DOHH2 (cell line): Measurements from ENCODE around the gene DIS3L2.

Source experiments
- H3F3A ChIP-seq: fragments of 200-600 bp; sonication (generic), shearing (Covaris generic); 2 replicates; pipeline ENCODE4 v1.6.0; 2016; ENCODE audit warnings: antibody characterized with exemption, mild to moderate bottlenecking; ENCODE audit not compliant: control insufficient read depth, insufficient read depth
- H3K27ac ChIP-seq: fragments of 200-600 bp; sonication (generic); 2 replicates; pipeline ENCODE4 v1.5.1; 2014; ENCODE audit warnings: low read depth, mild to moderate bottlenecking, low read length, moderate library complexity
- H3K27me3 ChIP-seq: fragments of 200-600 bp; sonication (generic); 2 replicates; pipeline ENCODE4 v1.6.1; 2014; ENCODE audit warnings: mild to moderate bottlenecking, low read length, mixed read lengths; ENCODE audit not compliant: control insufficient read depth
- H3K36me3 ChIP-seq: fragments of 200-600 bp; sonication (generic); 2 replicates; pipeline ENCODE4 v1.6.1; 2014; ENCODE audit warnings: mild to moderate bottlenecking, low read length, moderate library complexity, mixed read lengths; ENCODE audit not compliant: control insufficient read depth
- H3K4me1 ChIP-seq: fragments of 200-600 bp; sonication (generic); 2 replicates; pipeline ENCODE4 v1.6.1; 2014; ENCODE audit warnings: mild to moderate bottlenecking, low read length, mixed read lengths; ENCODE audit not compliant: control insufficient read depth
- H3K4me2 ChIP-seq: fragments of 200-600 bp; sonication (generic); 2 replicates; pipeline ENCODE4 v1.6.0; 2014; ENCODE audit warnings: mild to moderate bottlenecking, low read length, moderate library complexity
- H3K4me3 ChIP-seq: fragments of 200-600 bp; sonication (generic); 2 replicates; pipeline ENCODE4 v1.5.1; 2014; ENCODE audit warnings: mild to moderate bottlenecking, low read length, mixed read lengths
- H3K79me2 ChIP-seq: fragments of 200-600 bp; sonication (generic); 2 replicates; pipeline ENCODE4 v1.6.1; 2014; ENCODE audit warnings: mild to moderate bottlenecking, low read length, mixed read lengths; ENCODE audit not compliant: control insufficient read depth
- H3K9me2 ChIP-seq: fragments of 200-600 bp; sonication (generic); replicated peaks from 2 replicates; pipeline ENCODE4 v1.6.1; 2014; ENCODE audit warnings: mild to moderate bottlenecking, low read length, mixed read lengths; ENCODE audit not compliant: control insufficient read depth
- H3K9me3 ChIP-seq: fragments of 200-600 bp; sonication (generic); 2 replicates; pipeline ENCODE4 v1.6.1; 2014; ENCODE audit warnings: antibody characterized with exemption, low read length, mixed read lengths; ENCODE audit not compliant: control insufficient read depth, insufficient read depth
- H4K20me1 ChIP-seq: fragments of 200-600 bp; sonication (generic); 2 replicates; pipeline ENCODE4 v1.6.0; 2014; ENCODE audit warnings: low read depth, mild to moderate bottlenecking, antibody characterized with exemption, low read length, moderate library complexity; ENCODE audit not compliant: control insufficient read depth, insufficient read depth
- EZH2phosphoT487 ChIP-seq: fragments of 200-600 bp; sonication (generic); IDR thresholded peaks from 2 replicates; pipeline ENCODE4 v1.6.1; 2017; ENCODE audit warnings: borderline replicate concordance, mild to moderate bottlenecking, antibody characterized with exemption, low read length, moderate library complexity, mixed read lengths
- TF ChIP-seq, protein P1 (sequence below): fragments of 200-600 bp; sonication (generic); IDR thresholded peaks from one replicate; pipeline ENCODE4 v1.5.1; 2014; ENCODE audit warnings: antibody characterized with exemption, mild to moderate bottlenecking, low read depth, low read length; ENCODE audit not compliant: poor library complexity, severe bottlenecking

Gene DIS3L2

DNA sequence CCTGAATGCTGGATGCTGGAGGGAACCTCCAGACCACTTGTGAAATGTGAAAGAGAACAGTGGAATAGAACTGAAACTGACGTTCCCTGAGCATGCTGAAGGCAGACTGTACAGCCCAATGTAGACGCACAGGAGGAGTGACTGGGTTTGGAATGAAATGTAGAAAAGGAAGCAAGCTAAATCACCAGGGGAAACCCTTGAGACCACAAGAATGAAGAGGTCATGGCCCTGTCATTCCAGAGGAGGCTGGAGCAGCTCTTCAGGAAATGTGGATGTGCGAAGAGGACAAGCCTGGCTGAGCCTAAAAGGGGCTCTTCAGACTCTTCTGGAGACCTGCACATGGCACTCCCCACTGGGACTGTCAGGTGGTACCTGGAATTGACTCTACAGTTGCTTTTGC lies 298.6 kb downstream of the DIS3L2 start:
- Histone ChIP-seq H3K27me3 (no peaks in the 10 kb centered on the region), H3K9me2 (no peaks in the 10 kb centered on the region), H3K79me2 (no peaks in the 10 kb centered on the region), H3K9me3 (no peaks in the 10 kb centered on the region), H3F3A (no peaks in the 10 kb centered on the region), H3K4me3 (no peak overlapping the region), H4K20me1 (no peaks in the 10 kb centered on the region), H3K4me1 (no peaks in the 10 kb centered on the region), H3K27ac (no peak overlapping the region), H3K36me3 (peaks cover 4% of the 10 kb centered on the region; the same call in 1 of the 2 replicates), H3K4me2 (no peak overlapping the region)
- TF ChIP-seq, protein P1, sequence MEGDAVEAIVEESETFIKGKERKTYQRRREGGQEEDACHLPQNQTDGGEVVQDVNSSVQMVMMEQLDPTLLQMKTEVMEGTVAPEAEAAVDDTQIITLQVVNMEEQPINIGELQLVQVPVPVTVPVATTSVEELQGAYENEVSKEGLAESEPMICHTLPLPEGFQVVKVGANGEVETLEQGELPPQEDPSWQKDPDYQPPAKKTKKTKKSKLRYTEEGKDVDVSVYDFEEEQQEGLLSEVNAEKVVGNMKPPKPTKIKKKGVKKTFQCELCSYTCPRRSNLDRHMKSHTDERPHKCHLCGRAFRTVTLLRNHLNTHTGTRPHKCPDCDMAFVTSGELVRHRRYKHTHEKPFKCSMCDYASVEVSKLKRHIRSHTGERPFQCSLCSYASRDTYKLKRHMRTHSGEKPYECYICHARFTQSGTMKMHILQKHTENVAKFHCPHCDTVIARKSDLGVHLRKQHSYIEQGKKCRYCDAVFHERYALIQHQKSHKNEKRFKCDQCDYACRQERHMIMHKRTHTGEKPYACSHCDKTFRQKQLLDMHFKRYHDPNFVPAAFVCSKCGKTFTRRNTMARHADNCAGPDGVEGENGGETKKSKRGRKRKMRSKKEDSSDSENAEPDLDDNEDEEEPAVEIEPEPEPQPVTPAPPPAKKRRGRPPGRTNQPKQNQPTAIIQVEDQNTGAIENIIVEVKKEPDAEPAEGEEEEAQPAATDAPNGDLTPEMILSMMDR = no peak
- no peak for TF ChIP-seq EZH2phosphoT487

DNA sequence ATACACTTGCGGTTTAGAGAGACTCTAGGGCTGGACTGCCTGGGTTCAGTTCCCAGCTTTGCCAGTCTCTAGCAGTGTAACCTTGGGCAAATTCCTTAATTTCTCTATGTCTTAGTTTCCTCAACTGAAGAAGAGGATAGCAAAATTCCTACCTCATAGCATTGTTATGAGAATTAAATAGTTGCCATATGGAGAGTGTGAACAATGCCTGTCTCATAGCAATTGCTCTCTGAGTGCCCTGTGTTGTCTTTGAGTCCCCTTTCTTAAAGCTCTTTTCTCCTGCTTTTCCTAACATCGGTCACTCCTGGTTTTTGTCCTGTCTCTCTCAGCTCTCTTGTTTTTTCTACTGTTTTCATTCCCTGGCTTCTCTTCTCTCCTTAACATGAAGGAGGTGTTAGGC lies 300.3 kb downstream of the DIS3L2 start:
- H3K79me2 ChIP-seq = no peaks in the 10 kb centered on the region
- no peak overlapping the region for H3K27ac ChIP-seq
- no peak overlapping the region for H3K4me3 ChIP-seq
- no peaks in the 10 kb centered on the region for H4K20me1 ChIP-seq
- no peak for TF ChIP-seq EZH2phosphoT487
- TF ChIP-seq, protein P1 = no peak
- H3K4me2 ChIP-seq = no peak overlapping the region
- H3K4me1 ChIP-seq = no peaks in the 10 kb centered on the region
- no peaks in the 10 kb centered on the region for H3K9me3 ChIP-seq
- no peaks in the 10 kb centered on the region for H3K9me2 ChIP-seq
- H3K36me3 ChIP-seq = peaks cover 5% of the 10 kb centered on the region; the same call in 1 of the 2 replicates
- no peaks in the 10 kb centered on the region for H3K27me3 ChIP-seq
- no peaks in the 10 kb centered on the region for H3F3A ChIP-seq

DNA sequence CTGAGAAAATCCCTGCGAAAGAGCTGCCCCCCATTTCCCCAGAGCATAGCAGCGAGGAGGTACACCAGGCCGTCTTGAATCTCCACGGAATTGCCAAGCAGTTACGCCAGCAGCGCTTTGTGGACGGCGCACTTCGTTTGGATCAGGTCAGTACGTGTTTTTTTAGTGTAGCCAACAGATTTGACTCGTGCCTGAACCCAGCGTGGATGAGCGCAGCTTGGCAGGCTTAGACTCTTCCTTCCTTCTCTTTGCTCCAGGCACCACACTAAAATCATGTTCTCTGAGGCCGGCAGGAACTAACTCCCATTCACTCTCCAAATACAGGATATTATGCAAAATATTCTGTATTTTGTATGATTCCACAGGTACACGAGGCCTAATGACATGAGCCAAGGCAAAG lies 301.8 kb downstream of the DIS3L2 start:
- no peak overlapping the region for H3K4me2 ChIP-seq
- no peaks in the 10 kb centered on the region for H3F3A ChIP-seq
- no peaks in the 10 kb centered on the region for H4K20me1 ChIP-seq
- no peaks in the 10 kb centered on the region for H3K9me3 ChIP-seq
- H3K4me1 ChIP-seq = no peaks in the 10 kb centered on the region
- TF ChIP-seq, protein P1 = no peak
- no peak for TF ChIP-seq EZH2phosphoT487
- H3K9me2 ChIP-seq = no peaks in the 10 kb centered on the region
- no peaks in the 10 kb centered on the region for H3K27me3 ChIP-seq
- no peak overlapping the region for H3K27ac ChIP-seq
- H3K36me3 ChIP-seq = peaks cover 5% of the 10 kb centered on the region; the same call in 1 of the 2 replicates
- H3K79me2 ChIP-seq = no peaks in the 10 kb centered on the region
- no peak overlapping the region for H3K4me3 ChIP-seq
